Measurements from ENCODE around the gene COL10A1. TPM values are rescaled to one million over a fixed set of nuclear protein-coding genes. Genes with fewer than 3 reads are reported as not detected.

Gene COL10A1
- total RNA-seq, 1 experiment from 2014 or later = not detected

DNA sequence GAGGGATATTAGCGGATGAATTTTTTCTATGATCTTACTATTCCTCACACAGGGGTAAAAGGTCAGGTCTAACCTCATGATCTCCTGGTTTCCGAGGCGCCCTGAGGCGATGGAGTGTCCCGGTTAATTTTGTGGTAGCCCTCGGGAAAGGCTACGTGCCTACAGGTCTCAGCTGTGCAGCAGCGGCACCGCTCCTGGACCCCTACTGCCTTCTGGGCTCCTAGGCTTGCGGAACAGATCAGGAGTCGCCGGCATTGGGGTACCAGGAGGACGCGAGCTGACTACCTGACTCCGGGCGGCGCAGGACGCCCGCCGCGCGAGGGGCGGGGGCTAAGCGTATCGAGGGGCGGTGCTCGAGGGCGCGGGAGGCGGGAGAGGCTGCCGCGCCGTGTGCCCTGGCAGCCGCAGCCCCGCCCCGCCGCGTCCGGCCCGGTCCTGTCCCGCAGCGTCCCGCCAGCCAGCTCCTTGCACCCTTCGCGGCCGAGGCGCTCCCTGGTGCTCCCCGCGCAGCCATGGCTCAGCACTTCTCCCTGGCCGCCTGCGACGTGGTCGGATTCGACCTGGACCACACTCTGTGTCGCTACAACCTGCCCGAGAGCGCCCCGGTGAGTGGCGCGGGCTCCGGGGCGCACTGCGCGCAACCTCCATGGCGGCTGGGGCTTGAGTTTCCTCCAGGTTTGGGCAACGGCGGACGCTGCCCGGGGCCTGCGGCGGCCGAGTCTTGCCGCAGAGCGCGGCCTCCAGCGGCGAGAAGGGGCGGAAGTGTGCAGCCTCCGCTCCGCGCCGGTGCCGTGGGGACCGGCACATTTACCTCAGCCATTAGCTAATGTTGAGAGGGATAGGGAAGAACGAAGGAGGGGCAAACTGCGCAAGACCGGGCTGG lies 25.3 kb downstream of the COL10A1 start, which contains the start of gene NT5DC1:
NT5DC1 (plus strand) TSS at position 435 of the 883 bp plus-strand sequence; CDS start at position 513, 78 bp downstream.
- BruUV-seq (replicated peaks) = no TSS peak
- intact Hi-C loops (cut with micrococcal nuclease; ENCODE audit: unreplicated experiment) = loop anchor here (1.0 to 2.0 kb wide), 2 partner anchors 28 to 40 kb away; partner anchors contain the start of gene FRK
- Histone ChIP-seq H3K27me3 (replicated peaks; ENCODE audit: control insufficient read depth, insufficient read depth, low read length) (no peaks in the 10 kb centered on the region), H3K4me1 (peaks cover 7% of the 10 kb centered on the region; the same call in 1 of the 2 replicates), H3K4me3 (ENCODE audit: low read depth, low read length) (peak within 1 kb of the TSS; percentile 73), H3K36me3 (ENCODE audit: control insufficient read depth, insufficient read depth, low read length) (no peaks in the 10 kb centered on the region), H3K9me3 (0 out of 2 replicates have a peak, but pooled peaks cover 7% of the 10 kb centered on the region)
- CTCF ChIA-PET = interaction anchor here (0.5 to 1.7 kb wide), 5 partner anchors 12 to 90 kb away, joined by 3 to 14 read pairs (median 6); partner anchors contain the start of gene FRK
- Mint-ChIP-seq H3K4me3 (ENCODE audit: unreplicated experiment) (peak within 1 kb of the TSS; percentile 94), H3K9me3 (ENCODE audit: unreplicated experiment) (no peaks in the 10 kb centered on the region), H3K27me3 (ENCODE audit: insufficient read depth, unreplicated experiment) (no peaks in the 10 kb centered on the region), H3K4me1 (ENCODE audit: low read depth, unreplicated experiment) (peaks cover 19% of the 10 kb centered on the region), H3K27ac (ENCODE audit: unreplicated experiment) (peak within 1 kb of the TSS; percentile 87), H3K36me3 (ENCODE audit: insufficient read depth, unreplicated experiment) (peaks cover 6% of the 10 kb centered on the region)
- DNase-seq = peak; percentile 87 to 90
- POLR2A ChIA-PET = interaction anchor here (0.7 to 1.9 kb wide), 7 partner anchors 14 to 88 kb away, joined by 3 to 19 read pairs (median 4); partner anchors contain the start of gene FRK
- TF ChIP-seq, protein P1, sequence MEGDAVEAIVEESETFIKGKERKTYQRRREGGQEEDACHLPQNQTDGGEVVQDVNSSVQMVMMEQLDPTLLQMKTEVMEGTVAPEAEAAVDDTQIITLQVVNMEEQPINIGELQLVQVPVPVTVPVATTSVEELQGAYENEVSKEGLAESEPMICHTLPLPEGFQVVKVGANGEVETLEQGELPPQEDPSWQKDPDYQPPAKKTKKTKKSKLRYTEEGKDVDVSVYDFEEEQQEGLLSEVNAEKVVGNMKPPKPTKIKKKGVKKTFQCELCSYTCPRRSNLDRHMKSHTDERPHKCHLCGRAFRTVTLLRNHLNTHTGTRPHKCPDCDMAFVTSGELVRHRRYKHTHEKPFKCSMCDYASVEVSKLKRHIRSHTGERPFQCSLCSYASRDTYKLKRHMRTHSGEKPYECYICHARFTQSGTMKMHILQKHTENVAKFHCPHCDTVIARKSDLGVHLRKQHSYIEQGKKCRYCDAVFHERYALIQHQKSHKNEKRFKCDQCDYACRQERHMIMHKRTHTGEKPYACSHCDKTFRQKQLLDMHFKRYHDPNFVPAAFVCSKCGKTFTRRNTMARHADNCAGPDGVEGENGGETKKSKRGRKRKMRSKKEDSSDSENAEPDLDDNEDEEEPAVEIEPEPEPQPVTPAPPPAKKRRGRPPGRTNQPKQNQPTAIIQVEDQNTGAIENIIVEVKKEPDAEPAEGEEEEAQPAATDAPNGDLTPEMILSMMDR (IDR thresholded peaks at IDR 0.05; ENCODE audit: insufficient read depth in 1 of 2, low read depth in 1 of 2, low read length in 1 of 2, severe bottlenecking in 1 of 2, unreplicated experiment in 1 of 2) = peak; percentile 16 to 29

DNA sequence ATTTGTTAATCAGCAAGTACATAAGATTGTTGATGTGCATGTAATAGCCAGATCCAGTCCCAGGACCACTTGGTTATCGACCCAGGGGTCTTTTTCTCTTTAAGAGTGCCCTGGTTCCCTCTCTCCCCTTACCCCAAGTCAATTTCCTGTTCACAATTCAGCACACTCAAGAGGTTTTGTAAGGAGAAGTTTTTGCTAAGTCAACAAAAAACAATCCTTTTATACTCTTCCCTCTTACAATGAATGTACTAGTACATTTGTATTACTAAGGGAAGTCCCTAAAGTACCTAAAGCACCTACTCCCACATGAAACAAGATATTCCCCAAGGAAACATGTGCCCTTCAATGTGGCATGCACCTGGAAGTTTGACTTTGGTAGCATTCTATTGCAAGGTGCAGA lies 26.9 kb downstream of the COL10A1 start:
- Histone ChIP-seq H3K4me1 (0 out of 2 replicates have a peak, but pooled peaks cover 7% of the 10 kb centered on the region), H3K36me3 (ENCODE audit: control insufficient read depth, insufficient read depth, low read length) (no peaks in the 10 kb centered on the region), H3K9me3 (0 out of 2 replicates have a peak, but pooled peaks cover 7% of the 10 kb centered on the region), H3K27me3 (replicated peaks; ENCODE audit: control insufficient read depth, insufficient read depth, low read length) (no peaks in the 10 kb centered on the region), H3K4me3 (ENCODE audit: low read depth, low read length) (no peak overlapping the region)
- TF ChIP-seq, protein P1 (IDR thresholded peaks at IDR 0.05; ENCODE audit: insufficient read depth in 1 of 2, low read depth in 1 of 2, low read length in 1 of 2, severe bottlenecking in 1 of 2, unreplicated experiment in 1 of 2) = no peak
- intact Hi-C loops (cut with micrococcal nuclease; ENCODE audit: unreplicated experiment) = no loop called here
- Mint-ChIP-seq H3K27me3 (ENCODE audit: insufficient read depth, unreplicated experiment) (no peaks in the 10 kb centered on the region), H3K4me3 (ENCODE audit: unreplicated experiment) (no peak overlapping the region), H3K36me3 (ENCODE audit: insufficient read depth, unreplicated experiment) (peaks cover 6% of the 10 kb centered on the region), H3K27ac (ENCODE audit: unreplicated experiment) (no peak overlapping the region), H3K9me3 (ENCODE audit: unreplicated experiment) (peaks cover 11% of the 10 kb centered on the region), H3K4me1 (ENCODE audit: low read depth, unreplicated experiment) (peaks cover 19% of the 10 kb centered on the region)
- ChIA-PET CTCF (no interaction called here), POLR2A (no interaction called here)
- no TSS peak for BruUV-seq (replicated peaks)
- no peak for DNase-seq

Data from Caco-2 (cell line).